Heart left ventricle (tissue), 13 donors: ENCODE results near the gene ADORA2B.

Experiments
- CTCF ChIP-seq, 12 donors: fragments of 200-600 bp; sonication (generic) in 4 of 12; IDR thresholded peaks; one replicate each; pipeline versions ENCODE4 v1.5.0 to v1.8.0; 2018 to 2022; ENCODE audit warnings: antibody characterized with exemption in 12 of 12, mild to moderate bottlenecking in 5 of 12
- POLR2A ChIP-seq, 2 donors: fragments of 450-650 bp; IDR thresholded peaks; one replicate each; pipeline ENCODE4 v1.6.1; 2017; ENCODE audit warnings: antibody characterized with exemption in 2 of 2, mild to moderate bottlenecking in 2 of 2, moderate library complexity in 2 of 2
- donor health status: ischemic (EF 13 %, LVEDD 7.1; RV severe dilation, severe dysfunction).
- donor health status: DM: no; HTN: yes; CAD: no.
- donor health status: DM: no; HTN: no; CAD: no.
- donor health status: ischemic (EF 25% LVEDD 6.9; RV normal size, moderate dysfunction).
- donor health status: ischemic (EF 25% LVEDD 5.7; RV mildly dilated, moderate dysfunction).
- donor health status: ischemic (EF 35%, LVEDD 5.7; RV mildly dilated, moderate dysfunction).
- donor health status: nonischemic (EF 11% LVEDD 7.7; RV severe dilation, severe dysfunction).
- donor health status: DM: yes; HTN: yes; CAD: no.
- donor health status: PGD.
- donor health status: ischemic (EF 29% LVEDD 5.4; RV normal size, mild dysfunction).
- donor health status: nonischemic (EF 23%, LVEDD 6.1; RV moderate dilation, normal function).

GRCh38 chr17:15969463-15969862 is 24.5 kb downstream of the ADORA2B start:
- TF ChIP-seq CTCF (IDR thresholded peaks at IDR 0.05) (no peak), POLR2A (IDR thresholded peaks at IDR 0.05) (no peak)
